GM12891 (cell line): ENCODE measurements around the gene NT5M.

Experiments used
- PAX5 ChIP-seq: IDR thresholded peaks from 2 replicates; pipeline ENCODE4 v1.6.1; 2011; ENCODE audit warnings: low read length, moderate library complexity, mild to moderate bottlenecking; ENCODE audit not compliant: insufficient read depth, severe bottlenecking
- POLR2A ChIP-seq: IDR thresholded peaks from 2 replicates; pipeline ENCODE4 v1.6.1; 2011; ENCODE audit warnings: low read depth, low read length, control low read depth
- POLR2AphosphoS5 ChIP-seq: IDR thresholded peaks from 2 replicates; pipeline ENCODE4 v1.6.1; 2011; ENCODE audit warnings: low read depth, low read length, control low read depth
- POU2F2 ChIP-seq: IDR thresholded peaks from 2 replicates; pipeline ENCODE4 v1.6.1; 2011; ENCODE audit warnings: low read depth, mild to moderate bottlenecking, control low read depth, low read length, moderate library complexity

- TF ChIP-seq POLR2A (no peak), POLR2AphosphoS5 (no peak), POU2F2 (no peak), PAX5 (no peak)
Measured at GRCh38 chr17:17365476-17366110, 62.4 kb downstream of the NT5M start.
